Inferior parietal cortex (tissue), 1 donor: ENCODE results near the gene NDST1.
"Not testable (repeated sequence)": the region's sequence is repeated elsewhere in the genome, so short reads cannot be mapped to it uniquely, and the experiment has no call there.

ENCODE experiments used
- DNase-seq: peaks from one replicate; pipeline ENCODE4 v3.0.0-alpha.2; 2016; ENCODE audit errors: extremely low spot score

The NDST1 gene

GRCh38 chr5:150508277-150508640 lies 328 bp downstream of the NDST1 start:
- no peak for DNase-seq

- DNase-seq = no peak
Measured at GRCh38 chr5:150508828-150509227, 897 bp downstream of the NDST1 start.

GRCh38 chr5:150509992-150510391 lies 2.1 kb downstream of the NDST1 start:
- DNase-seq = no peak

GRCh38 chr5:150510460-150511263 lies 2.7 kb downstream of the NDST1 start:
- no peak for DNase-seq

GRCh38 chr5:150511578-150512367 lies 3.8 kb downstream of the NDST1 start:
- DNase-seq = no peak

GRCh38 chr5:150512368-150512747 lies 4.4 kb downstream of the NDST1 start:
- DNase-seq = no peak

- DNase-seq = no peak
Measured at GRCh38 chr5:150513375-150514309, 5.7 kb downstream of the NDST1 start.

GRCh38 chr5:150514708-150515211 lies 6.8 kb downstream of the NDST1 start:
- DNase-seq = no peak

GRCh38 chr5:150515446-150515845 lies 7.5 kb downstream of the NDST1 start:
- no peak for DNase-seq

GRCh38 chr5:150516011-150516410 lies 8.1 kb downstream of the NDST1 start:
- DNase-seq = no peak

- DNase-seq = no peak
Measured at GRCh38 chr5:150517272-150518152, 9.6 kb downstream of the NDST1 start.

- DNase-seq = not testable (repeated sequence)
Measured at GRCh38 chr5:150518712-150519559, 11.0 kb downstream of the NDST1 start.

- no peak for DNase-seq
Measured at GRCh38 chr5:150519560-150519945, 11.6 kb downstream of the NDST1 start.

GRCh38 chr5:150519978-150520377 lies 12.0 kb downstream of the NDST1 start:
- DNase-seq = no peak

GRCh38 chr5:150520747-150521521 lies 13.0 kb downstream of the NDST1 start:
- no peak for DNase-seq

GRCh38 chr5:150521522-150521817 lies 13.5 kb downstream of the NDST1 start:
- no peak for DNase-seq

GRCh38 chr5:150521939-150522503 lies 14.1 kb downstream of the NDST1 start:
- no peak for DNase-seq

GRCh38 chr5:150522504-150523414 lies 14.8 kb downstream of the NDST1 start:
- DNase-seq = no peak
